AG04450 (cell line): ENCODE measurements around the gene PDGFD. TPM values are rescaled to one million over a fixed set of nuclear protein-coding genes. Genes with fewer than 3 reads are reported as not detected.

Experiments used
- CTCF ChIA-PET: fragments of 300-600, 350-600 bp; formaldehyde crosslinking; extraction: SDS; loops from one replicate; lab custom pipeline; 2022; ENCODE audit warnings: antibody characterized with exemption, inconsistent platforms; lab: Charles Lee
- POLR2A ChIA-PET: fragments of 350-600 bp; formaldehyde crosslinking; extraction: SDS; loops from one replicate; lab custom pipeline; 2021; ENCODE audit warnings: antibody characterized with exemption, inconsistent platforms; lab: Yijun Ruan, JAX
- DNase-seq: peaks from one replicate; pipeline ENCODE4 v3.0.0-alpha.2; 2011; ENCODE audit warnings: low read depth, low spot score
- H3K27ac ChIP-seq: one replicate; pipeline ENCODE4 v1.5.1; 2012; ENCODE audit warnings: low read depth, low read length, control low read depth
- H3K27me3 ChIP-seq: one replicate; pipeline ENCODE4 v1.6.0; 2012; ENCODE audit warnings: low read length; ENCODE audit not compliant: control insufficient read depth, insufficient read depth
- H3K4me3 ChIP-seq: 2 replicates; pipeline ENCODE4 v1.5.1; 2011; ENCODE audit warnings: mild to moderate bottlenecking, low read depth, low read length, control low read depth
- H3K9me3 ChIP-seq: 2 replicates; pipeline ENCODE4 v1.5.1; 2012; ENCODE audit warnings: low read length; ENCODE audit not compliant: control insufficient read depth, insufficient read depth
- CTCF ChIP-seq: IDR thresholded peaks from 2 replicates; pipeline ENCODE4 v1.5.1; 2011; ENCODE audit warnings: low read depth, low read length, control low read depth, inconsistent platforms
- polyA plus RNA-seq: library from polyadenylated mRNA; depleted of rRNA; stranded (reverse); fragments of >200 nt; gene quantifications from 2 replicates; pipeline ENCODE4 v1.2.3, GENCODE V29; 2011

Gene PDGFD
- polyA plus RNA-seq, 1 experiment: 58.1 TPM

- no peak for DNase-seq
- no peak overlapping the region for H3K27ac ChIP-seq
- no peak for TF ChIP-seq CTCF
- peaks cover 7% of the 10 kb centered on the region for H3K9me3 ChIP-seq
- H3K4me3 ChIP-seq: no peak overlapping the region
- ChIA-PET CTCF (no interaction called here), POLR2A (no interaction called here)
- H3K27me3 ChIP-seq: no peaks in the 10 kb centered on the region
Measured at GRCh38 chr11:104041792-104042191, 122.2 kb downstream of the PDGFD start.

- CTCF ChIA-PET: no interaction called here
- H3K27me3 ChIP-seq: no peaks in the 10 kb centered on the region
- peaks cover 12% of the 10 kb centered on the region for H3K9me3 ChIP-seq
- POLR2A ChIA-PET: no interaction called here
- no peak for DNase-seq
- no peak overlapping the region for H3K4me3 ChIP-seq
- no peak overlapping the region for H3K27ac ChIP-seq
- no peak for TF ChIP-seq CTCF
Measured at GRCh38 chr11:104036995-104037394, 127.0 kb downstream of the PDGFD start.

- DNase-seq: no peak
- ChIA-PET CTCF (no interaction called here), POLR2A (no interaction called here)
Measured at GRCh38 chr11:104036588-104036987, 127.4 kb downstream of the PDGFD start, which contains the start of gene DDI1. Gene DDI1, plus strand, starts transcription at chr11:104036640. Its CDS starts 183 bp downstream, at chr11:104036823.

GRCh38 chr11:104033561-104033960, 130.4 kb downstream of the PDGFD start:
- CTCF ChIA-PET: interaction anchor here (1.1 kb wide), 1 partner anchor 351 kb away, joined by 3 read pairs; no protein-coding TSS in a partner anchor
- POLR2A ChIA-PET: no interaction called here
- DNase-seq: no peak
- TF ChIP-seq CTCF: no peak
- Histone ChIP-seq H3K27ac (no peak overlapping the region), H3K27me3 (no peaks in the 10 kb centered on the region), H3K9me3 (peaks cover 12% of the 10 kb centered on the region), H3K4me3 (no peak overlapping the region)

More at GRCh38 chr11:104036588-104036987, 127.4 kb downstream of the PDGFD start, which contains the start of gene DDI1:
- Histone ChIP-seq H3K9me3 (peaks cover 12% of the 10 kb centered on the region), H3K27me3 (no peaks in the 10 kb centered on the region), H3K27ac (no peak within 1 kb of the TSS), H3K4me3 (no peak within 1 kb of the TSS)
- TF ChIP-seq CTCF: no peak

GRCh38 chr11:104033134-104033533, 130.8 kb downstream of the PDGFD start:
- no peak for TF ChIP-seq CTCF
- Histone ChIP-seq H3K27ac (no peak overlapping the region), H3K9me3 (peaks cover 12% of the 10 kb centered on the region), H3K4me3 (no peak overlapping the region), H3K27me3 (no peaks in the 10 kb centered on the region)
- peak; percentile 93 for DNase-seq
- ChIA-PET CTCF (interaction anchor here (1.1 kb wide), 1 partner anchor 351 kb away, joined by 3 read pairs; no protein-coding TSS in a partner anchor), POLR2A (no interaction called here)
